Immature natural killer cell (primary cell): ENCODE data around the gene KCNMB4. TPM values are rescaled to one million over a fixed set of nuclear protein-coding genes. Genes with fewer than 3 reads are reported as not detected.

Source experiments
- DNase-seq, 3 donors: peaks; one replicate each; pipeline ENCODE4 v3.0.0; 2022; ENCODE audit warnings: mixed read lengths in 1 of 3
- H3K27ac Mint-ChIP-seq, 6 donors: one replicate each; pipeline ENCODE4 v1.8.0; 2020; ENCODE audit warnings: mixed read lengths in 6 of 6, mild to moderate bottlenecking in 5 of 6, inconsistent platforms in 4 of 6, moderate library complexity in 3 of 6
- H3K27me3 Mint-ChIP-seq, 3 donors: one replicate each; pipeline ENCODE4 v1.8.0; 2020 to 2021; ENCODE audit warnings: low read depth in 3 of 3, mild to moderate bottlenecking in 3 of 3, mixed read lengths in 3 of 3, moderate library complexity in 3 of 3, inconsistent platforms in 1 of 3
- H3K36me3 Mint-ChIP-seq, 3 donors: one replicate each; pipeline ENCODE4 v1.8.0; 2020; ENCODE audit warnings: mixed read lengths in 3 of 3, inconsistent platforms in 2 of 3, mild to moderate bottlenecking in 2 of 3
- H3K4me1 Mint-ChIP-seq, 2 donors: one replicate each; pipeline ENCODE4 v1.8.0; 2020; ENCODE audit warnings: inconsistent platforms in 2 of 2, mild to moderate bottlenecking in 2 of 2, mixed read lengths in 2 of 2, moderate library complexity in 1 of 2
- H3K4me3 Mint-ChIP-seq, 5 donors: one replicate each; pipeline ENCODE4 v1.8.0; 2020; ENCODE audit warnings: mild to moderate bottlenecking in 5 of 5, mixed read lengths in 5 of 5, inconsistent platforms in 3 of 5, moderate library complexity in 3 of 5
- H3K9me3 Mint-ChIP-seq, 6 donors: one replicate each; pipeline ENCODE4 v1.8.0; 2020; ENCODE audit warnings: mild to moderate bottlenecking in 6 of 6, mixed read lengths in 6 of 6, inconsistent platforms in 4 of 6, moderate library complexity in 3 of 6
- polyA plus RNA-seq, 3 donors: library from polyadenylated mRNA; unstranded; fragments of 300-500 nt; fragmentation: Illumina TruSeq; gene quantifications; one replicate each; pipeline ENCODE4 v1.2.3, GENCODE V29; 2021

The KCNMB4 gene, protein sequence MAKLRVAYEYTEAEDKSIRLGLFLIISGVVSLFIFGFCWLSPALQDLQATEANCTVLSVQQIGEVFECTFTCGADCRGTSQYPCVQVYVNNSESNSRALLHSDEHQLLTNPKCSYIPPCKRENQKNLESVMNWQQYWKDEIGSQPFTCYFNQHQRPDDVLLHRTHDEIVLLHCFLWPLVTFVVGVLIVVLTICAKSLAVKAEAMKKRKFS
- polyA plus RNA-seq: under 1 TPM; 0.13 to 0.70 (median 0.22) TPM

- Mint-ChIP-seq H3K4me3 (peak within 1 kb of the TSS; percentile 90 to 94 (median 92)), H3K9me3 (no peaks in the 10 kb centered on the region), H3K36me3 (no peaks in the 10 kb centered on the region), H3K27ac (peak within 1 kb of the TSS in 2 of 6 donors; percentile 49 to 71), H3K4me1 (peaks cover 15 to 21% of the 10 kb centered on the region in 2 donors), H3K27me3 (peaks cover 12 to 21% (median 13%) of the 10 kb centered on the region in 3 donors)
- DNase-seq: peak; percentile 50 to 54 (median 54)
Measured at GRCh38 chr12:70365648-70366518, at the start of gene KCNMB4. Gene KCNMB4 (plus strand): TSS chr12:70366290. CDS start chr12:70366735, 445 bp downstream.

DNA sequence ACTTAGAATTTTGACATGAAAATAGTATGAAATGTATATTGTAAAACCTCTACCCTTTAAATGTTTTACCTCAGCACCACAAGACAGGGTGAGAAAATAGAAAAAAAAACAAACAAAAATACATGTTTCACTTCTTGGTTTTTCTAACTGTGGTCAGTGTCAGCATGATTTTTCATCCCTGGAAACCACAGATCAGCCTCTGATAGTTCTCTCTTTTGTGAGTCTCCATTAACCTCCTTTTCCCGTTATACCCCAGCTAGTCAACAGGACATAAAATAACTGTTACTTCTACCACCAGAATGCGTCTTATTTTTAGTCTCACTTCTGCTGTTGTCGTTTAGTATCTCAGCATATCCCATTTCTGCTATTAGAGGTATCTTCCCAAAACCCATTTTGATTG, 48.3 kb upstream of the KCNMB4 start:
- peak; percentile 39 to 61 (median 54) for DNase-seq
- no peaks in the 10 kb centered on the region for H3K9me3 Mint-ChIP-seq
- H3K27me3 Mint-ChIP-seq: peaks cover 0 to 5% (median 3%) of the 10 kb centered on the region in 3 donors
- H3K36me3 Mint-ChIP-seq: peaks cover 0 to 10% (median 3%) of the 10 kb centered on the region in 3 donors
- peaks cover 45 to 83% of the 10 kb centered on the region in 2 donors for H3K4me1 Mint-ChIP-seq
- peak overlapping the region; percentile 35 to 73 (median 52) for H3K27ac Mint-ChIP-seq
- H3K4me3 Mint-ChIP-seq: peak overlapping the region; percentile 42 to 65 (median 62)

DNA sequence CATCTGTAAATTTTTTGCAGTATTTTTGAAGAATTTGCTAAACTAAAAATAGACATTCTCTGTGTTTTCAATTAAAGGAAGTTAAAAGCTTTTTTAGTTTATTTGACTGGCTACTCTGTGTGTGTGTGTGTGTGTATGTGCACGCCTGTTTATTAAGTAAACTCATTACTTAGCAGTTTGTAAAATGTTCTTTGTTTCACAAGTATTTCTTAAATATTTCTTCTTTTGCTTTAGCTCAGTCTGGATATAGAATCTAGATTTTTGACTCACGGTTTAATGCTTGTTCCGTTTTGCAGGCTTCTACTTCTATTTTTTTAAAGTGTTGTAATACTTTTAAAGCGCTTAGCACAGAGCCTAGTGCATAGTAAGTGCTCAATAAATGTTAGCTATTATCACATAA, 46.5 kb upstream of the KCNMB4 start:
- H3K36me3 Mint-ChIP-seq: peaks cover 3 to 11% (median 4%) of the 10 kb centered on the region in 3 donors
- H3K9me3 Mint-ChIP-seq: no peaks in the 10 kb centered on the region
- H3K4me1 Mint-ChIP-seq: peaks cover 33 to 80% of the 10 kb centered on the region in 2 donors
- H3K4me3 Mint-ChIP-seq: no peak overlapping the region
- H3K27me3 Mint-ChIP-seq: peaks cover 0 to 6% (median 5%) of the 10 kb centered on the region in 3 donors
- H3K27ac Mint-ChIP-seq: no peak overlapping the region
- no peak for DNase-seq

- Mint-ChIP-seq H3K9me3 (no peaks in the 10 kb centered on the region), H3K4me3 (no peak overlapping the region), H3K27ac (no peak overlapping the region), H3K36me3 (peaks cover 3 to 11% (median 9%) of the 10 kb centered on the region in 3 donors), H3K4me1 (peaks cover 28 to 73% of the 10 kb centered on the region in 2 donors), H3K27me3 (peaks cover 0 to 10% (median 7%) of the 10 kb centered on the region in 3 donors)
- no peak for DNase-seq
Measured at GRCh38 chr12:70321191-70321590, 44.9 kb upstream of the KCNMB4 start.

DNA sequence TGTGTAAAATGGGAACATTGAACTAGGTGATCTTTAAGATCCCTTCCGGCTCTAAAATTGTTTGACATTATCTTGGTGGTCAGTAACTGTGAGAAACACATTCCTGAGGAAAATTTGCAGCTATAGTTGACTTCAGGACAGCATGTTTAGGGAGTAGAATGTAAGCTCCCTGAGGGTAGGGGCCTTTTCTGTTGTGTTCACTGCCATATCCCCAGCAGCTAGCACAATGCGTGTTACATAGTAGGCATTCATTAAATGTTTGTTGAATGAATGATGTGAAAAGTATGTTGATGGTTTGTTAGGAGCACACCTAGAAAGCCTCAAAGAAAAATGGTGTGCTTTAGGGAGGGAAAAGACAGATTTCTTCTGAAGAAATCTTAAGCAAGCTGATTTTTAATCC, 38.5 kb upstream of the KCNMB4 start:
- no peak overlapping the region for H3K4me3 Mint-ChIP-seq
- H3K27me3 Mint-ChIP-seq: peaks cover 0 to 7% (median 1%) of the 10 kb centered on the region in 3 donors
- no peaks in the 10 kb centered on the region for H3K9me3 Mint-ChIP-seq
- H3K36me3 Mint-ChIP-seq: peaks cover 8 to 20% (median 17%) of the 10 kb centered on the region in 3 donors
- no peak for DNase-seq
- peak overlapping the region in 1 of 6 donors; percentile 29 for H3K27ac Mint-ChIP-seq
- H3K4me1 Mint-ChIP-seq: peaks cover 27 to 79% of the 10 kb centered on the region in 2 donors

GRCh38 chr12:70329728-70330127, 36.4 kb upstream of the KCNMB4 start:
- Mint-ChIP-seq H3K4me3 (no peak overlapping the region), H3K4me1 (peaks cover 27 to 72% of the 10 kb centered on the region in 2 donors), H3K27me3 (peaks cover 0 to 3% (median 1%) of the 10 kb centered on the region in 3 donors), H3K9me3 (no peaks in the 10 kb centered on the region), H3K27ac (no peak overlapping the region), H3K36me3 (peaks cover 5 to 16% (median 13%) of the 10 kb centered on the region in 3 donors)
- DNase-seq: no peak

DNA sequence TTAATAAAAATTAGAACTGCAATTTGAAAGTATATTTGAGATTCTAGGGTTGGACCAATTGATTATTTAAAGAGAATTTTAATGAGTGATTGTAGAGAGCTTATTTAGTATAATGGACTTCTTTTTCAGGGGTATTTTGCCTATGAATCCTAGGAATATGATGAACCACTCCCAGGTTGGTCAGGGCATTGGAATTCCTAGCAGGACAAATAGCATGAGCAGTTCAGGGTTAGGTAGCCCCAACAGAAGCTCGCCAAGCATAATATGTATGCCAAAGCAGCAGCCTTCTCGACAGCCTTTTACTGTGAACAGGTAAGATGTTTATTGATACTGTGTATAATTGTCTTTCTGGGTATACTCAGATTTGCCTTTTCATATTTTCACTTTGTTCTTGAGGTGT, 35.9 kb upstream of the KCNMB4 start:
- Mint-ChIP-seq H3K27me3 (no peaks in the 10 kb centered on the region), H3K36me3 (peaks cover 5 to 20% (median 14%) of the 10 kb centered on the region in 3 donors), H3K4me3 (no peak overlapping the region), H3K27ac (peak overlapping the region in 1 of 6 donors; percentile 56), H3K9me3 (no peaks in the 10 kb centered on the region), H3K4me1 (peaks cover 26 to 68% of the 10 kb centered on the region in 2 donors)
- no peak for DNase-seq

GRCh38 chr12:70332236-70332635, 33.9 kb upstream of the KCNMB4 start:
- no peaks in the 10 kb centered on the region for H3K9me3 Mint-ChIP-seq
- no peaks in the 10 kb centered on the region for H3K27me3 Mint-ChIP-seq
- H3K4me3 Mint-ChIP-seq: no peak overlapping the region
- H3K4me1 Mint-ChIP-seq: peaks cover 20 to 56% of the 10 kb centered on the region in 2 donors
- peaks cover 9 to 23% (median 12%) of the 10 kb centered on the region in 3 donors for H3K36me3 Mint-ChIP-seq
- DNase-seq: no peak
- no peak overlapping the region for H3K27ac Mint-ChIP-seq

GRCh38 chr12:70334742-70335141, 31.3 kb upstream of the KCNMB4 start:
- Mint-ChIP-seq H3K27ac (no peak overlapping the region), H3K4me3 (no peak overlapping the region), H3K4me1 (peaks cover 8 to 37% of the 10 kb centered on the region in 2 donors), H3K36me3 (peaks cover 21 to 35% (median 24%) of the 10 kb centered on the region in 3 donors), H3K9me3 (no peaks in the 10 kb centered on the region), H3K27me3 (peaks cover 0 to 1% (median 0%) of the 10 kb centered on the region in 3 donors)
- no peak for DNase-seq

GRCh38 chr12:70338531-70338930, 27.6 kb upstream of the KCNMB4 start:
- Mint-ChIP-seq H3K4me3 (no peak overlapping the region), H3K27ac (no peak overlapping the region), H3K4me1 (peaks cover 0 to 2% of the 10 kb centered on the region in 2 donors), H3K27me3 (peaks cover 0 to 1% (median 0%) of the 10 kb centered on the region in 3 donors), H3K36me3 (peaks cover 34 to 52% (median 40%) of the 10 kb centered on the region in 3 donors), H3K9me3 (no peaks in the 10 kb centered on the region)
- no peak for DNase-seq

- H3K27me3 Mint-ChIP-seq: no peaks in the 10 kb centered on the region
- H3K27ac Mint-ChIP-seq: no peak overlapping the region
- H3K4me1 Mint-ChIP-seq: no peaks in the 10 kb centered on the region
- no peaks in the 10 kb centered on the region for H3K9me3 Mint-ChIP-seq
- no peak overlapping the region for H3K4me3 Mint-ChIP-seq
- peaks cover 12 to 17% (median 14%) of the 10 kb centered on the region in 3 donors for H3K36me3 Mint-ChIP-seq
- no peak for DNase-seq
Measured at GRCh38 chr12:70351076-70351475, 15.0 kb upstream of the KCNMB4 start.

- Mint-ChIP-seq H3K9me3 (no peaks in the 10 kb centered on the region), H3K4me3 (no peak overlapping the region)
Measured at GRCh38 chr12:70353780-70354660, 12.1 kb upstream of the KCNMB4 start.

GRCh38 chr12:70354787-70355186, 11.3 kb upstream of the KCNMB4 start:
- Mint-ChIP-seq H3K27me3 (no peaks in the 10 kb centered on the region), H3K36me3 (peaks cover 12 to 14% (median 12%) of the 10 kb centered on the region in 3 donors), H3K4me1 (no peaks in the 10 kb centered on the region), H3K9me3 (no peaks in the 10 kb centered on the region), H3K27ac (peak overlapping the region in 1 of 6 donors; percentile 74), H3K4me3 (no peak overlapping the region)
- no peak for DNase-seq

More at GRCh38 chr12:70353780-70354660, 12.1 kb upstream of the KCNMB4 start:
- Mint-ChIP-seq H3K27me3 (no peaks in the 10 kb centered on the region), H3K36me3 (peaks cover 12 to 14% (median 12%) of the 10 kb centered on the region in 3 donors), H3K4me1 (no peaks in the 10 kb centered on the region), H3K27ac (no peak overlapping the region)
- no peak for DNase-seq
